ENCODE measurements around the gene PSAP. TPM values are rescaled to one million over a fixed set of nuclear protein-coding genes. Genes with fewer than 3 reads are reported as not detected.

Gene PSAP
- total RNA-seq, 2 donors from 2014 or later, result 1,145 to 1,486 TPM

- TF ChIP-seq CTCF (IDR thresholded peaks at IDR 0.05), result no peak
- no peaks in the 10 kb centered on the region for H3K27me3 ChIP-seq
- peak; percentile 90 for DNase-seq (ENCODE audit: low spot score)
- peak overlapping the region; percentile 69 to 87 for H3K4me3 ChIP-seq
- peak overlapping the region; percentile 91 to 93 for H3K27ac ChIP-seq
- H3K9me3 ChIP-seq, result no peaks in the 10 kb centered on the region
- peaks cover 3 to 87% of the 10 kb centered on the region in 2 donors for H3K4me1 ChIP-seq
- no peaks in the 10 kb centered on the region for H3K36me3 ChIP-seq
These were observed 79.0 kb downstream of the PSAP start for GRCh38 chr10:71771821-71772617.

GRCh38 chr10:71771204-71771603 is 79.8 kb downstream of the PSAP start:
- no peaks in the 10 kb centered on the region for H3K36me3 ChIP-seq
- TF ChIP-seq CTCF (IDR thresholded peaks at IDR 0.05), result no peak
- H3K27ac ChIP-seq, result peak overlapping the region; percentile 91 to 93
- H3K27me3 ChIP-seq, result no peaks in the 10 kb centered on the region
- H3K4me3 ChIP-seq, result peak overlapping the region in 1 of 2 donors; percentile 87
- no peaks in the 10 kb centered on the region for H3K9me3 ChIP-seq
- H3K4me1 ChIP-seq, result peaks cover 3 to 95% of the 10 kb centered on the region in 2 donors
- no peak for DNase-seq (ENCODE audit: low spot score)

- Histone ChIP-seq H3K27me3 (no peaks in the 10 kb centered on the region), H3K4me1 (peaks cover 3 to 97% of the 10 kb centered on the region in 2 donors), H3K9me3 (no peaks in the 10 kb centered on the region), H3K4me3 (peak overlapping the region in 1 of 2 donors; percentile 87), H3K36me3 (no peaks in the 10 kb centered on the region), H3K27ac (peak overlapping the region; percentile 91 to 93)
- TF ChIP-seq CTCF (IDR thresholded peaks at IDR 0.05), result no peak
- peak; percentile 82 for DNase-seq (ENCODE audit: low spot score)
These were observed 80.3 kb downstream of the PSAP start for GRCh38 chr10:71770789-71771188.

GRCh38 chr10:71770255-71770654 is 80.8 kb downstream of the PSAP start:
- peaks cover 3 to 97% of the 10 kb centered on the region in 2 donors for H3K4me1 ChIP-seq
- peak overlapping the region in 1 of 2 donors; percentile 87 for H3K4me3 ChIP-seq
- H3K27me3 ChIP-seq, result no peaks in the 10 kb centered on the region
- H3K9me3 ChIP-seq, result no peaks in the 10 kb centered on the region
- H3K36me3 ChIP-seq, result no peaks in the 10 kb centered on the region
- H3K27ac ChIP-seq, result peak overlapping the region; percentile 91 to 93
- DNase-seq (ENCODE audit: low spot score), result no peak
- TF ChIP-seq CTCF (IDR thresholded peaks at IDR 0.05), result no peak

- peak overlapping the region in 1 of 2 donors; percentile 87 for H3K4me3 ChIP-seq
These were observed 81.7 kb downstream of the PSAP start for GRCh38 chr10:71769279-71769823.

More at GRCh38 chr10:71769279-71769823, 81.7 kb downstream of the PSAP start:
- DNase-seq (ENCODE audit: low spot score), result no peak
- peaks cover 3 to 97% of the 10 kb centered on the region in 2 donors for H3K4me1 ChIP-seq
- no peak for TF ChIP-seq CTCF (IDR thresholded peaks at IDR 0.05)
- peak overlapping the region; percentile 91 to 93 for H3K27ac ChIP-seq
- no peaks in the 10 kb centered on the region for H3K27me3 ChIP-seq
- H3K9me3 ChIP-seq, result no peaks in the 10 kb centered on the region
- no peaks in the 10 kb centered on the region for H3K36me3 ChIP-seq

Data from right atrium auricular region (tissue), 2 donors.